ENCODE measurements around the gene FXR2. TPM values are rescaled to one million over a fixed set of nuclear protein-coding genes. Genes with fewer than 3 reads are reported as not detected.
A peak's percentile ranks its signal among the peaks of the same experiment; 100 is the strongest.
"Not testable (repeated sequence)": the region's sequence is repeated elsewhere in the genome, so short reads cannot be mapped to it uniquely, and the experiment has no call there.

Gene FXR2
- total RNA-seq, 4 donors from 2014 or later = 11.7 to 25.4 (median 22.4) TPM

- H3K4me1 ChIP-seq = peaks cover 16 to 34% (median 27%) of the 10 kb centered on the region in 4 donors
- H3K27ac ChIP-seq = no peak overlapping the region
- 75 to 100% methylated on average over 1 to 3 of the region's 3 CpGs for WGBS, 2 donors (ENCODE audit: low coverage in 1 of 2)
- no peak overlapping the region for H3K4me3 ChIP-seq
- H3K27me3 ChIP-seq = no peaks in the 10 kb centered on the region
- no peaks in the 10 kb centered on the region for H3K36me3 ChIP-seq
- no peak for TF ChIP-seq POLR2A (IDR thresholded peaks at IDR 0.05)
- TF ChIP-seq EP300 (IDR thresholded peaks at IDR 0.05; ENCODE audit: low read depth) = no peak
- no peak for TF ChIP-seq POLR2AphosphoS5 (IDR thresholded peaks at IDR 0.05)
- TF ChIP-seq CTCF (IDR thresholded peaks at IDR 0.05) = no peak
- H3K9me3 ChIP-seq = no peaks in the 10 kb centered on the region
- DNase-seq = no peak
- in situ Hi-C loops (cut with MboI; ENCODE audit: low pct_ligation_motif_present in 1 of 4, low pct_unique_long_range_greater_than_20kb in 1 of 4, low sequenced_read_pairs in 3 of 4) = no loop called here
- intact Hi-C loops (cut with DNase I; ENCODE audit: low total_unique reads) = no loop called here
These were observed 2.9 kb downstream of the FXR2 start for GRCh38 chr17:7611635-7612293.

GRCh38 chr17:7610641-7611040, 4.1 kb downstream of the FXR2 start:
- Histone ChIP-seq H3K4me3 (no peak overlapping the region), H3K27ac (no peak overlapping the region), H3K9me3 (no peaks in the 10 kb centered on the region), H3K4me1 (peaks cover 16 to 32% (median 27%) of the 10 kb centered on the region in 4 donors), H3K36me3 (peaks cover 0 to 1% (median 0%) of the 10 kb centered on the region in 4 donors), H3K27me3 (no peaks in the 10 kb centered on the region)
- TF ChIP-seq CTCF (IDR thresholded peaks at IDR 0.05) (no peak), POLR2AphosphoS5 (IDR thresholded peaks at IDR 0.05) (no peak), POLR2A (IDR thresholded peaks at IDR 0.05) (no peak), EP300 (IDR thresholded peaks at IDR 0.05; ENCODE audit: low read depth) (no peak)
- in situ Hi-C loops (cut with MboI; ENCODE audit: low pct_ligation_motif_present in 1 of 4, low pct_unique_long_range_greater_than_20kb in 1 of 4, low sequenced_read_pairs in 3 of 4) (no loop called here), intact Hi-C loops (cut with DNase I; ENCODE audit: low total_unique reads) (no loop called here)
- WGBS, 2 donors (ENCODE audit: low coverage in 1 of 2) = 98 to 100% methylated on average over 1 to 2 of the region's 2 CpGs
- DNase-seq = no peak

DNA sequence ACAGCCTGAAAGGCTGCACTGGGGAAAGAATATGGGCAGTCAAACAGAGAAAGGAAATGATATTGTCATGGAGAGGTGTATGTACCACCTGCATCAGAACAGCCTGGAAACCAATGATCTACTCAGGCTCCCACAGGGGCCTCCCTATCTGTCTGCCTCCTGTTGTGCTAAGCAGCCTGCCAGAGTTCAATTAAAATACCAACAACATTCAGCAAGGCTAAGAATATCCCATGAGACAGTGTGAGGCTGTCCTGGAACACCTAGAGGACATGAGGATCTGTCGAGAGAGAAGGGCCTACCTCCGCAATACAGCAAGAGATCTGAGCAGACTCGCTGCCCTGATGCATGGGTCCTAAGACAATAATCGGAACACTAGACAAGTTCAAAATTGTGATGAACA, 8.4 kb downstream of the FXR2 start:
- H3K36me3 ChIP-seq = peaks cover 0 to 40% (median 16%) of the 10 kb centered on the region in 4 donors
- H3K27me3 ChIP-seq = no peaks in the 10 kb centered on the region
- intact Hi-C loops (cut with DNase I; ENCODE audit: low total_unique reads) = no loop called here
- H3K9me3 ChIP-seq = no peaks in the 10 kb centered on the region
- in situ Hi-C loops (cut with MboI; ENCODE audit: low pct_ligation_motif_present in 1 of 4, low pct_unique_long_range_greater_than_20kb in 1 of 4, low sequenced_read_pairs in 3 of 4) = no loop called here
- WGBS, 2 donors (ENCODE audit: low coverage in 1 of 2) = 93% methylated on average over 4 of the region's 4 CpGs; no CpG with 5 or more reads in 1 of the 2 donors
- H3K4me1 ChIP-seq = peaks cover 0 to 6% (median 0%) of the 10 kb centered on the region in 4 donors
- H3K27ac ChIP-seq = no peak overlapping the region
- TF ChIP-seq EP300 (IDR thresholded peaks at IDR 0.05; ENCODE audit: low read depth) (no peak), POLR2A (IDR thresholded peaks at IDR 0.05) (no peak), POLR2AphosphoS5 (IDR thresholded peaks at IDR 0.05) (no peak), CTCF (IDR thresholded peaks at IDR 0.05) (no peak)
- no peak overlapping the region for H3K4me3 ChIP-seq
- DNase-seq = no peak

GRCh38 chr17:7597561-7597960, 17.1 kb downstream of the FXR2 start:
- H3K4me1 ChIP-seq; H3K4me3 ChIP-seq; H3K27me3 ChIP-seq; H3K9me3 ChIP-seq; intact Hi-C loops (cut with DNase I; ENCODE audit: low total_unique reads); in situ Hi-C loops (cut with MboI; ENCODE audit: low pct_ligation_motif_present in 1 of 4, low pct_unique_long_range_greater_than_20kb in 1 of 4, low sequenced_read_pairs in 3 of 4); DNase-seq: not testable (repeated sequence)
- H3K36me3 ChIP-seq = peaks cover 0 to 90% (median 41%) of the 10 kb centered on the region in 4 donors
- peak overlapping the region in 3 of 4 donors; percentile 10 to 38 (median 34) for H3K27ac ChIP-seq
- WGBS, 2 donors (ENCODE audit: low coverage in 1 of 2) = 54% methylated on average over 5 of the region's 5 CpGs; no CpG with 5 or more reads in 1 of the 2 donors

Measured in transverse colon (tissue), 4 donors.